Stimulated activated CD4-positive, alpha-beta T cell treated with anti-CD3 and anti-CD28 coated beads, Interleukin-15, amount 100 ng/mL, for 48 hours (primary cell): ENCODE measurements around the gene FKBP14.
A peak's percentile ranks its signal among the peaks of the same experiment; 100 is the strongest.

Source experiments
- DNase-seq, 2 donors: peaks; one replicate each; pipeline ENCODE4 v3.0.0-alpha.2; 2020; ENCODE audit warnings: low read depth in 2 of 2

The FKBP14 gene

DNA sequence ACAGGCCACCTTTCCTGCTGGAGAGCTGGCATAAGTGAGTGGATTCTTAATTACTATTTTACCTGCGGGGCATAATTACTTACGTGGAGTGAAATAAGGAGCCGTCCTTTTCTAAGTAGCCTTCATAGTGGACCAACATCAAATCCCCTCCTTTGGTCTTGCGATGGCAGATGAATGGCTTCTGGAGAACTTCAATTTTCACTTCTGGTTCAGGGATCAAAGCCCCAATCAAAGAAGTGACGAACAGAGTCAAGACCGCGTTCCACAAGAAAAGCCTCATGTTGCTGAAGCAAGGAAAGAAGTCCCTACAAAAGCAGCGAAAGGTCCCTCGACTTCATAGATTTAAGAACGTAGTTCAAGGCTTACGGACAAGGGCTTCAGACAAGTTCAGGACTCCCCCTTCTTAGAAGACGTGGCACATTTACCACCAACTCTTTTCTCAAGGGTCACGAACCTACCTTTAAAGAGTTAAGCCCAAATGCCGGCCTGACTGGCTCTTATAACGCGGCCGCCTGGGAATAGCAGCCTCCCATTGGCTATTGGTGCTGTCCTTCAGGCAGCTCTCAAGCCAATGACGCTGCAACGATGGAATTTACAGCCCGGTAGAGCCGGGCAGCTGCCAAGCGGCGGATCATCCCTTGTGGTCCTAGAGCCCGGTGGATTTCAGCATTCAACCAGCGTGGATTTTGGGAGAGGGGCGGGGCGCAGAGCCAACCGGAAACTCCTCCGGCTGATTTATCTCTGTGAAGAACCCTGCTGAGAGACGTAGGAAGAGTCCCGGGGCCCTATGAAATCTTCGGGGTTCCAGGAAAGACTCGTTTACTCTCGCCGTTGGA is at the start of gene FKBP14:
Gene FKBP14 (minus strand): TSS at position 474 of the 836 bp plus-strand sequence. CDS start 194 bp downstream, at position 280.
- peak; percentile 89 for DNase-seq

- no peak for DNase-seq
These were observed 48.0 kb upstream of the FKBP14 start for GRCh38 chr7:30074422-30075030.

DNA sequence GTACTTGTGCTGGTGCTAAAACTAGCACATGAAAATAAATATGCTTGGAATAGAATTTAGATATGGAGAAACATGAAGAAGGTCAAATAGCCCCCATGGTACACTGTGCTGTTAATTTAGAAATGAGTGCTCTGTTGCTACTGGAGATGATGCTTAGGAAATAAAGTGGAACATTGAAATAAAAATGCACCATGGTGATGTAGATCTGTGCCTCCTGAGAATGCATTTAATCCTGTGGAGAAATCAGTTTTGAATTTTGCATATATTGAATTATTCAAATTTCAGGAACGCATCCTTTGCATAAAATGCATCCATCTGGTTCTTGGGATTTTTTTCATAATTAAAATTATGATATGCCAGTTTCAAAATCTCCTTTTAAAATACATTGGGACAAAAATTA is 46.2 kb upstream of the FKBP14 start:
- DNase-seq, result no peak

GRCh38 chr7:30070052-30070451 is 43.5 kb upstream of the FKBP14 start:
- no peak for DNase-seq

GRCh38 chr7:30069096-30069867 is 42.8 kb upstream of the FKBP14 start:
- DNase-seq, result no peak

DNA sequence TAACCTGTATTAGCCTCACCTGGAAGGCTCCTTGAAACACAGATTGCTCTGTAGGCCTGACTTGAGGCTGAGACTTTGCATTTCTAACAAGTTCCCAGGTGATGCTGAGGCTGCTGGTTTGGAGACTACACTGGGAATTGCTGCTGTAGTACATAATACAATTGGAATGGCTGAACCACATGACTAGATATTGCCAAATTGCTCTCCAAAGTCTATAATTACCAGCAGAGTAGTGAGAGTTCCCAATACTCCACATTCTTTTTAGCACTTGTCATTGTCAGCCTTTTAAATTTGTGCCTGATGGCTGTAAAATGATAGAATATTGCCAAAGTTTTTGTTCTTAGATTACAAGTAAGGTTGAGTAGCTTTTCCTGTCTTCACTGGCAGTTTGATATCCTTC is 41.6 kb upstream of the FKBP14 start:
- DNase-seq, result no peak

GRCh38 chr7:30066687-30067086 is 40.2 kb upstream of the FKBP14 start:
- no peak for DNase-seq

DNA sequence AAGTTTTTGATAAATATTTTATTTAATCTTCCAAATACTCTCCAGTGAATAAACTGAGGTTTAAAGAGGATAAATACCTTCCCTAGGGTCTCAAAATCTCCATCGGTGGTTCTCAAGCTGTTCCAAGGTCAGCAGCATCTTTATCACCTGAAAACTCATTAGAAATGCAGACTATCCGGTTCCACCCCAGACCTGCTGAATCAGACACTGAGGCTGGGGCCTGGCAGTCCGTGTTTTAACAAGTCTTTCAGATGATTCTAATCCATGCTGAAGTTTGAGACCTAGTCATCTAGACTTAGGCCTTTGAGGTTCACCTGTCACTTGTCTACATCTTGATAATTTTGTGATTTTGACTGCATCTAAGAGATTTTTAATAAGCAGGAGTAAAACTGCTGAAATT is 39.2 kb upstream of the FKBP14 start:
- no peak for DNase-seq

GRCh38 chr7:30062587-30062986 is 36.1 kb upstream of the FKBP14 start:
- DNase-seq, result no peak

DNA sequence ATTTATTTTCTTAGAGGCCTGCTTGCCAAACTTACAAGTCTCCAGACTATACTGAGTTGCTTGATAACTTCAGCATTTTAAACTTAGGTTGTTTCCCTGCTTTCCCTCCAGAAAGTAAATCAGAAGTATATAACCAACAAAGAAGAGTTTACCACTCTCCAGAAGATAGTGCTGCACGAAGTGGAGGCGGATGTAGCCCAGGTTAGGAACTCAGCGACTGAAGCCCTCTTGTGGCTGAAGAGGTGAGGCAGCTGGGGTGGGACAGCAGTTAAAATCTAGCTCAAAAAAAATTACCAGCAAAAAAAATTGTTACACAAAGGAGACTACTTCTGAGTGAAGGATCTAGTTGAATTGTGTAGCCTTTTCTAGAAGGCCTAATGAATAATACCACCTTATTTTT is 35.3 kb upstream of the FKBP14 start:
- peak; percentile 1 to 7 for DNase-seq

DNA sequence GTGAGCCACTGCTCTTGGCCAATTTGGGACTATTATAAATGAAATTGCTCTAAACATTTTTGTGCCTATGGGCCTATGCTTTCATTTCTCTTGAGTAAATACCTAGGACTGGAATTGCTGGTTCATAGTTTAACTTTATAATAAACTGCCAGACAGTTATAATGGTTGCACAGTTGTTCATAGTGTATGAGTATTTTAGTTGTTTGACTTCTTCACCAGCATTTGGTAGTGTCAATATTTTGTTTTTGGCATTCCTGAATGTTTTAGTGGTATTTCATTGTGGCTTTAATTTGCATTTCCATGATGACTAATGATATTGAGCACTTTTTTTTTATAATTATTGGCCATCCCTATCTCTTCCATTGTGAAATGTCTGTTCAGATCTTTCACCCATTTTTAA is 31.2 kb upstream of the FKBP14 start:
- no peak for DNase-seq

DNA sequence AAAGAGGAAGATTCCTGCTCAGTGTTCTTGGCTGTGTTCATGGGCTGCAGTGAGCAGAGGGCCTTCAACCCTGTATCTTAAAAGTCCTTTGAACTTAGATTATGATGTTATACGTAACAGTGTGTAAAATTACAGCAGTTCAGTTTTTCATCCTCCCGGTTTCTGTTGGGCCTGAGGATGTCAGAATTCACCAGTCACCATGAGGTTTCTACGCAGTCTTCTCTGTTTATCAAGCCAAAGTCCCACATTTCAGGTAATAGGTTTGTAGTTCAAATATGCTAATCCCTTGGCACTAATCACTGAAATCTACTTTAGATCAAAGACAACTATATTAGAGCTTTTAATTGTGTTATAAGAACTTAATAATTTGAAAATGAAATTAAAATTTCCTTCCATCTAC is 26.6 kb upstream of the FKBP14 start:
- no peak for DNase-seq

DNA sequence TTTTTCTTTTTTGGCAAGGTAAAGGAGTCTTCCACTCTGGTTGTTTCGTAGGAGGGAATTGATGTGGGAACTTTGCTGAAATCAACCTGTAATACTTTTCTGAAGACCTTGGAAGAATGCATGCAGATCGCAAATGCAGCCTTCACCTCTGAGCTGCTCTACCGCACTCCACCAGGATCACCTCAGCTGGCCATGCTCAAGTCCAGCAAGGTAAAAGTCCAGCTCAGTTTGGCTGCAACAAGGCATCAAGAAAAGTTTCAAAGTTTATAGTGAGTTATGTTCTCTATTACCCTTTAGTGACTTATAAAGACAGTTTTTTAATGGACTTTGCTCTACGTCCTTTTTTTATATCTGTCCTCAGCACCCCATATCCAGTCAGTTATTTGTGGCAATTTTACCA is 22.7 kb upstream of the FKBP14 start:
- no peak for DNase-seq

GRCh38 chr7:30048582-30048981 is 22.1 kb upstream of the FKBP14 start:
- DNase-seq, result no peak

DNA sequence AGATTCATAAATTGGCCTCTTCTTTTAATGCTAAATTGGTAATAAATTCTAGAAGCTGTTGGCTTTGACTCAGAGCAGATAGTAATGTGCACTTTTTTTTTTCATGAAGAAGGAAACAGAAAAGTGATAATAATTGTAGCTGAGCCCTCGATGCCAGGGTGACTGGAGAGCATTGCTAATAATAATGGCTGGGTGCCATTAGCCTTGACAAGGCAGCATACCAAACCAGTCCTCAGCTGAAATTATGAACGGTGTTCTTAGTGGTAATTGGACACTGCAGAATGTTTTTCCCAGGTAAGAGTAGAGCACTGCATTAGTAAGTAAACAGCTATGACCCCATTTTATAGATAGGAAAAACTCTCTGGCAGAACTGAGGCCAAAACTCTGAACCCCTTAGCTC is 20.6 kb upstream of the FKBP14 start:
- no peak for DNase-seq

GRCh38 chr7:30046127-30046770 is 19.7 kb upstream of the FKBP14 start:
- no peak for DNase-seq

DNA sequence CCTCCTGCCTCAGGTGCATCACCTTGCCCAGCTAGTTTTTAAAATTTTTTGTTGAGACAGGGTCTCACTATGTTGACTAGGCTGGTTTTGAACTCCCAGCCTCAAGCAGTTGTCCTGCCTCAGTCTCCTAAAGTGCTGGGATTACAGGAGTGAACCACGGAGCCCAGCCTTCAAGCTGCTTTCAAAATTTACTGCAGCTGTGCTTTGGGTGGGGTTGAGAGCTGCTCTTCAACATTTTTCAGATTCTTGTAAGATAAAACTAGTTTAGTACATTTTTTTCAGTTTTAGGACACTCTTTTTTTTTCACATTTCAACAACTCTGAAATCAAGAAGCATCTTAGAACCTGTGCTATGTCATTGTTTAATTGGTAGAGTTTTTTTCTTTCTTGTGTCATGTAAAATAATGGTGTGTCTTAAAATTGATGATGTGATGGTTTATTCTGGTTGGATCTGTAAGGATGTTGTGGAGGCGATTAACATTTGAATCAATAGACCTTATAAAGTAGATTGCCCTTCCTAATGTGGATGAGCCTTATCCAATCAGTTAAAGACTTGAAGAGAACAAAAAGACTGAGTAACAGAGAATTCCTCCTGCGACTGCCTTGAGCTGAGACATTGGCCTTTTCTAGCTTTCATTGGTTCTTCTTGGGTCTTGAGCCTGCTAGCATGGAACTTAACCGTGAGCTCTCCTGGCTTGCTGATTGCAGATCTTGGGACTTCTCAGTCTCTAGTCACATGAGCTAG is 15.2 kb upstream of the FKBP14 start:
- no peak for DNase-seq

GRCh38 chr7:30040938-30041337 is 14.4 kb upstream of the FKBP14 start:
- no peak for DNase-seq

GRCh38 chr7:30038196-30038980 is 11.9 kb upstream of the FKBP14 start:
- no peak for DNase-seq

DNA sequence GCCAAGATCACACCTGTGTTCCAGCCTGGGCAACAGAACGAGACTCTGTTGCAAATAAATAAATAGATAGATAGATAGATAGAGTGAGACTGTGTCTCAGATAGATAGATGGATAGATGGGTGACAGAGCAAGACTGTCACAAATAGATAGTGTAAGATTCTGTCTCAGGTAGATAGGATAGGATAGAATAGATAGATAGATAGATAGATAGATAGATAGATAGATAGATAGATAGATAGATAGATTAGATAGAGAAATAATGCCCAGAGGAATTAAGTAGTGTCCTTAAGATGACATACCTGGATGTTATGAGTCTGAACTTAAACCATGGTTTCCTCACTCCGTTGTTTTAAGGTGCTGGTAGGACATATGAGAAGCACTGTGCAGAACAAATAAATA is 9.7 kb upstream of the FKBP14 start:
- no peak for DNase-seq

DNA sequence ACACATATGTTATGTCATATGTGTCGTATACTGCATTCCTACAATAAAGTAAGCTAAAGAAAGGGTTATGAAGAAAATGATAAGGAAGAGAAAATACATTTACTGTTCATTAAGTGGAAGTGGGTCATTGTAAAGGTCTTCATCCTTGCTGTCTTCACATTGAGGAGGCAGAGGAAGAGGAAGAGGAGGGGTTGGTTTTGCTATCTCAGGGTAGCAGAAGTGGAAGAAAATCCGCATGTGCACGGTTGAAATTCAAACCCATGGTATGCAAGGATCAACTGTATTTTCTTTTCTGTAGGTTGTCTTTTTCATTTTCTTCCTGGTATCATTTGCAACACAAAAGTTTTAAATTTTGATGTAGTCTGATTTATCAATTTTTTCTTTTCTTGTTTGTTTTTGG is 8.0 kb upstream of the FKBP14 start:
- DNase-seq, result no peak
